Liver (tissue), 3 donors: ENCODE results near the gene TEX10.

Experiments
- ATF3 ChIP-seq: IDR thresholded peaks from 2 replicates; pipeline ENCODE4 v1.6.1; 2016; ENCODE audit warnings: antibody characterized with exemption
- CTCF ChIP-seq: fragments of 150-350 bp; IDR thresholded peaks from 2 replicates; pipeline ENCODE4 v1.5.1; 2017; ENCODE audit warnings: improper control_type of control experiment, low read depth, low read length; ENCODE audit not compliant: missing input control
- GABPA ChIP-seq, 2 donors: IDR thresholded peaks in 1 of 2; conservative IDR thresholded peaks in 1 of 2; 2 replicates each; pipeline ENCODE4 v1.6.1; 2016; ENCODE audit warnings: antibody characterized with exemption in 2 of 2, mild to moderate bottlenecking in 1 of 2, moderate library complexity in 1 of 2
- HNF4A ChIP-seq, 2 donors: conservative IDR thresholded peaks; 2 replicates each; pipeline ENCODE4 v1.6.1; 2016; ENCODE audit warnings: antibody characterized with exemption in 2 of 2, mild to moderate bottlenecking in 2 of 2
- JUND ChIP-seq, 2 donors: IDR thresholded peaks; 2 replicates each; pipeline ENCODE4 v1.6.1; 2016; ENCODE audit warnings: antibody characterized with exemption in 2 of 2
- RAD21 ChIP-seq, 2 donors: IDR thresholded peaks; 2 replicates each; pipeline ENCODE4 v1.6.1; 2016; ENCODE audit warnings: antibody characterized with exemption in 2 of 2, mild to moderate bottlenecking in 2 of 2
- SP1 ChIP-seq: IDR thresholded peaks from 2 replicates; pipeline ENCODE4 v1.6.1; 2018; ENCODE audit warnings: antibody characterized with exemption, mild to moderate bottlenecking
- TAF1 ChIP-seq: conservative IDR thresholded peaks from 2 replicates; pipeline ENCODE4 v1.6.1; 2016; ENCODE audit warnings: antibody characterized with exemption, mild to moderate bottlenecking
- YY1 ChIP-seq: IDR thresholded peaks from 2 replicates; pipeline ENCODE4 v1.6.1; 2016; ENCODE audit warnings: antibody characterized with exemption, mild to moderate bottlenecking
- TF ChIP-seq, protein P1 (sequence below): IDR thresholded peaks from 2 replicates; pipeline ENCODE4 v1.6.1; 2016; ENCODE audit warnings: antibody characterized with exemption, mild to moderate bottlenecking
- TF ChIP-seq, protein P2 (sequence below): IDR thresholded peaks from 2 replicates; pipeline ENCODE4 v1.6.1; 2016; ENCODE audit warnings: antibody characterized with exemption
- TF ChIP-seq, protein P3 (sequence below): IDR thresholded peaks from 2 replicates; pipeline ENCODE4 v1.6.1; 2016; ENCODE audit warnings: antibody characterized with exemption
- donor health status: healthy.
- donor health status: healthy.

DNA sequence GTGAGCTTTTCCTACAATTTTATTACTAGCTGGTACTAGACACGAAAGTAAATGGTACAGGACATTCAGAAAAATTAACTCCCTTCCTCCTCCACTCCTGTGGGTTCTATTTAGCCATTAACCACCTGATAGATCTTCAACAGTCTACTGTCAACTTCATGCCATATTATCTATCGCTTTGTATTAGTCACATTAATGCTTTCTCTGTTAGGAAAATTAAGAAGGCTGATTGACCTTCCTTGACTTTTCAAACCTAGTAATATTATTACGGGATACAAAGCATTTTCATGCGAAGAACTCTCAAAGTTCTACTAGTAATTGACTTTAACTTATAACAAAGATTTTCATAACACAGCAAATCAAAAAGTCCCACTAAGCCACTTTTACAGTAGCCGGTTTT, 1.2 kb downstream of the TEX10 start:
- TF ChIP-seq CTCF (no peak), TAF1 (no peak), GABPA (IDR thresholded peaks at IDR 0.05 in 1 of 2, conservative IDR thresholded peaks at IDR 0.05 in 1 of 2) (no peak), ATF3 (no peak), YY1 (no peak), SP1 (no peak), RAD21 (IDR thresholded peaks at IDR 0.05) (no peak), HNF4A (conservative IDR thresholded peaks at IDR 0.05) (no peak), JUND (IDR thresholded peaks at IDR 0.05) (no peak)
- TF ChIP-seq, protein P1, sequence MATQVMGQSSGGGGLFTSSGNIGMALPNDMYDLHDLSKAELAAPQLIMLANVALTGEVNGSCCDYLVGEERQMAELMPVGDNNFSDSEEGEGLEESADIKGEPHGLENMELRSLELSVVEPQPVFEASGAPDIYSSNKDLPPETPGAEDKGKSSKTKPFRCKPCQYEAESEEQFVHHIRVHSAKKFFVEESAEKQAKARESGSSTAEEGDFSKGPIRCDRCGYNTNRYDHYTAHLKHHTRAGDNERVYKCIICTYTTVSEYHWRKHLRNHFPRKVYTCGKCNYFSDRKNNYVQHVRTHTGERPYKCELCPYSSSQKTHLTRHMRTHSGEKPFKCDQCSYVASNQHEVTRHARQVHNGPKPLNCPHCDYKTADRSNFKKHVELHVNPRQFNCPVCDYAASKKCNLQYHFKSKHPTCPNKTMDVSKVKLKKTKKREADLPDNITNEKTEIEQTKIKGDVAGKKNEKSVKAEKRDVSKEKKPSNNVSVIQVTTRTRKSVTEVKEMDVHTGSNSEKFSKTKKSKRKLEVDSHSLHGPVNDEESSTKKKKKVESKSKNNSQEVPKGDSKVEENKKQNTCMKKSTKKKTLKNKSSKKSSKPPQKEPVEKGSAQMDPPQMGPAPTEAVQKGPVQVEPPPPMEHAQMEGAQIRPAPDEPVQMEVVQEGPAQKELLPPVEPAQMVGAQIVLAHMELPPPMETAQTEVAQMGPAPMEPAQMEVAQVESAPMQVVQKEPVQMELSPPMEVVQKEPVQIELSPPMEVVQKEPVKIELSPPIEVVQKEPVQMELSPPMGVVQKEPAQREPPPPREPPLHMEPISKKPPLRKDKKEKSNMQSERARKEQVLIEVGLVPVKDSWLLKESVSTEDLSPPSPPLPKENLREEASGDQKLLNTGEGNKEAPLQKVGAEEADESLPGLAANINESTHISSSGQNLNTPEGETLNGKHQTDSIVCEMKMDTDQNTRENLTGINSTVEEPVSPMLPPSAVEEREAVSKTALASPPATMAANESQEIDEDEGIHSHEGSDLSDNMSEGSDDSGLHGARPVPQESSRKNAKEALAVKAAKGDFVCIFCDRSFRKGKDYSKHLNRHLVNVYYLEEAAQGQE, result no peak
- TF ChIP-seq, protein P2, sequence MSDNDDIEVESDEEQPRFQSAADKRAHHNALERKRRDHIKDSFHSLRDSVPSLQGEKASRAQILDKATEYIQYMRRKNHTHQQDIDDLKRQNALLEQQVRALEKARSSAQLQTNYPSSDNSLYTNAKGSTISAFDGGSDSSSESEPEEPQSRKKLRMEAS, result no peak
- TF ChIP-seq, protein P3, sequence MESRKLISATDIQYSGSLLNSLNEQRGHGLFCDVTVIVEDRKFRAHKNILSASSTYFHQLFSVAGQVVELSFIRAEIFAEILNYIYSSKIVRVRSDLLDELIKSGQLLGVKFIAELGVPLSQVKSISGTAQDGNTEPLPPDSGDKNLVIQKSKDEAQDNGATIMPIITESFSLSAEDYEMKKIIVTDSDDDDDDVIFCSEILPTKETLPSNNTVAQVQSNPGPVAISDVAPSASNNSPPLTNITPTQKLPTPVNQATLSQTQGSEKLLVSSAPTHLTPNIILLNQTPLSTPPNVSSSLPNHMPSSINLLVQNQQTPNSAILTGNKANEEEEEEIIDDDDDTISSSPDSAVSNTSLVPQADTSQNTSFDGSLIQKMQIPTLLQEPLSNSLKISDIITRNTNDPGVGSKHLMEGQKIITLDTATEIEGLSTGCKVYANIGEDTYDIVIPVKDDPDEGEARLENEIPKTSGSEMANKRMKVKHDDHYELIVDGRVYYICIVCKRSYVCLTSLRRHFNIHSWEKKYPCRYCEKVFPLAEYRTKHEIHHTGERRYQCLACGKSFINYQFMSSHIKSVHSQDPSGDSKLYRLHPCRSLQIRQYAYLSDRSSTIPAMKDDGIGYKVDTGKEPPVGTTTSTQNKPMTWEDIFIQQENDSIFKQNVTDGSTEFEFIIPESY, result no peak
